Keratinocyte (primary cell): ENCODE results near the gene PMCH. TPM values are rescaled to one million over a fixed set of nuclear protein-coding genes. Genes with fewer than 3 reads are reported as not detected.

ENCODE experiments used
- DNase-seq: peaks from one replicate; pipeline ENCODE4 v3.0.0-alpha.2; 2011; ENCODE audit warnings: low read depth, missing footprints, low spot score
- FAIRE-seq: peaks from 2 replicates; lab custom pipeline; 2011; peaks lifted over from hg19 to GRCh38; lab: Jason Lieb, UNC
- H2AFZ ChIP-seq: 2 replicates; pipeline ENCODE4 v1.6.0; 2012; ENCODE audit warnings: low read length, control low read depth, inconsistent platforms; ENCODE audit not compliant: control insufficient read depth
- H3K27ac ChIP-seq: 2 replicates; pipeline ENCODE4 v1.5.1; 2011; ENCODE audit warnings: low read length; ENCODE audit not compliant: control insufficient read depth, insufficient read depth
- H3K27me3 ChIP-seq: 3 replicates; pipeline ENCODE4 v1.6.0; 2011; ENCODE audit warnings: low read length; ENCODE audit not compliant: control insufficient read depth, insufficient read depth; ENCODE audit errors: extremely low read depth
- H3K36me3 ChIP-seq, 2 experiments: 2 replicates in 1 of 2; 3 replicates in 1 of 2; pipeline ENCODE4 v1.5.1; 2011; ENCODE audit warnings: low read length in 2 of 2, mild to moderate bottlenecking in 1 of 2; ENCODE audit not compliant: control insufficient read depth in 2 of 2, insufficient read depth in 2 of 2; ENCODE audit errors: extremely low read depth in 1 of 2
- H3K4me1 ChIP-seq: 3 replicates; pipeline ENCODE4 v1.5.1; 2011; ENCODE audit warnings: low read length; ENCODE audit not compliant: control insufficient read depth, insufficient read depth; ENCODE audit errors: extremely low read depth
- H3K4me2 ChIP-seq: 3 replicates; pipeline ENCODE4 v1.6.0; 2011; ENCODE audit warnings: low read depth, low read length; ENCODE audit not compliant: control insufficient read depth, insufficient read depth; ENCODE audit errors: extremely low read depth
- H3K4me3 ChIP-seq, 3 experiments: fragments of 200-600 bp in 1 of 3; sonication (generic) in 1 of 3; 2 replicates in 2 of 3; 3 replicates in 1 of 3; pipeline ENCODE4 v1.5.1; 2011 to 2016; ENCODE audit warnings: low read length in 3 of 3, mild to moderate bottlenecking in 3 of 3, control low read depth in 2 of 3, inconsistent platforms in 1 of 3, low read depth in 1 of 3, mixed read lengths in 1 of 3, mixed run types in 1 of 3, moderate library complexity in 1 of 3; ENCODE audit not compliant: control insufficient read depth in 2 of 3, insufficient read depth in 2 of 3; ENCODE audit errors: extremely low read depth in 1 of 3
- H3K79me2 ChIP-seq: 2 replicates; pipeline ENCODE4 v1.6.0; 2012; ENCODE audit warnings: low read length; ENCODE audit not compliant: control insufficient read depth, insufficient read depth
- H3K9ac ChIP-seq: 3 replicates; pipeline ENCODE4 v1.6.0; 2011; ENCODE audit warnings: low read length; ENCODE audit not compliant: control insufficient read depth, insufficient read depth; ENCODE audit errors: extremely low read depth
- H3K9me1 ChIP-seq: 3 replicates; pipeline ENCODE4 v1.6.0; 2011; ENCODE audit warnings: low read length; ENCODE audit not compliant: control insufficient read depth, insufficient read depth; ENCODE audit errors: extremely low read depth
- H3K9me3 ChIP-seq: 2 replicates; pipeline ENCODE4 v1.5.1; 2012; ENCODE audit warnings: low read depth, low read length; ENCODE audit not compliant: control insufficient read depth
- H4K20me1 ChIP-seq: 3 replicates; pipeline ENCODE4 v1.6.0; 2011; ENCODE audit warnings: low read length; ENCODE audit not compliant: control insufficient read depth, insufficient read depth; ENCODE audit errors: extremely low read depth
- EZH2 ChIP-seq: IDR thresholded peaks from one replicate; pipeline ENCODE4 v1.6.1; 2012; ENCODE audit warnings: inconsistent platforms, mild to moderate bottlenecking, low read length, moderate library complexity
- dilution Hi-C: fragments of 300-500 bp; cut with MboI; formaldehyde crosslinking; loops from one replicate; pipeline ENCODE4 v1.7.0; 2020; ENCODE audit warnings: low sequenced_read_pairs; ENCODE audit not compliant: extremely low pct_ligation_motif_present
- polyA plus RNA-seq, 5 experiments: library from polyadenylated mRNA; depleted of rRNA in 3 of 5; stranded (reverse) in 3 of 5; stranded (forward) in 1 of 5; unstranded in 1 of 5; fragments of >200 nt; gene quantifications; 1 replicate in 1 of 5; 2 replicates in 3 of 5; 3 replicates in 1 of 5; pipeline versions ENCODE4 v1.2.1 to v1.2.3, GENCODE V29; 2011 to 2012; ENCODE audit warnings: missing spikeins in 2 of 5, low read depth in 1 of 5, low replicate concordance in 1 of 5
- TF ChIP-seq, protein P1 (sequence below), 3 experiments: IDR thresholded peaks in 1 of 3; conservative IDR thresholded peaks in 1 of 3; optimal IDR thresholded peaks in 1 of 3; 2 replicates in 2 of 3; 3 replicates in 1 of 3; pipeline versions ENCODE3 to v1.5.1; 2011; ENCODE audit warnings: low read length in 3 of 3, mild to moderate bottlenecking in 3 of 3, moderate library complexity in 2 of 3, control low read depth in 1 of 3, inconsistent platforms in 1 of 3; ENCODE audit not compliant: insufficient read depth in 2 of 3; ENCODE audit errors: extremely low read depth in 1 of 3

Gene PMCH
- polyA plus RNA-seq, 1 donor (not counting 4 experiments of a cell fraction or from before 2014, with no cell fraction given) = not detected

GRCh38 chr12:102182635-102183034, 15.0 kb downstream of the PMCH start:
- Histone ChIP-seq H3K27me3 (no peaks in the 10 kb centered on the region), H3K79me2 (no peaks in the 10 kb centered on the region), H3K9ac (no peak overlapping the region), H3K4me2 (no peak overlapping the region), H3K4me3 (no peak overlapping the region), H3K9me3 (no peaks in the 10 kb centered on the region), H3K4me1 (no peaks in the 10 kb centered on the region), H3K9me1 (no peaks in the 10 kb centered on the region), H2AFZ (no peak overlapping the region), H3K27ac (no peak overlapping the region), H3K36me3 (no peaks in the 10 kb centered on the region), H4K20me1 (no peaks in the 10 kb centered on the region)
- dilution Hi-C loops = no loop called here
- DNase-seq = no peak
- no peak for FAIRE-seq
- no peak for TF ChIP-seq EZH2
- TF ChIP-seq, protein P1, sequence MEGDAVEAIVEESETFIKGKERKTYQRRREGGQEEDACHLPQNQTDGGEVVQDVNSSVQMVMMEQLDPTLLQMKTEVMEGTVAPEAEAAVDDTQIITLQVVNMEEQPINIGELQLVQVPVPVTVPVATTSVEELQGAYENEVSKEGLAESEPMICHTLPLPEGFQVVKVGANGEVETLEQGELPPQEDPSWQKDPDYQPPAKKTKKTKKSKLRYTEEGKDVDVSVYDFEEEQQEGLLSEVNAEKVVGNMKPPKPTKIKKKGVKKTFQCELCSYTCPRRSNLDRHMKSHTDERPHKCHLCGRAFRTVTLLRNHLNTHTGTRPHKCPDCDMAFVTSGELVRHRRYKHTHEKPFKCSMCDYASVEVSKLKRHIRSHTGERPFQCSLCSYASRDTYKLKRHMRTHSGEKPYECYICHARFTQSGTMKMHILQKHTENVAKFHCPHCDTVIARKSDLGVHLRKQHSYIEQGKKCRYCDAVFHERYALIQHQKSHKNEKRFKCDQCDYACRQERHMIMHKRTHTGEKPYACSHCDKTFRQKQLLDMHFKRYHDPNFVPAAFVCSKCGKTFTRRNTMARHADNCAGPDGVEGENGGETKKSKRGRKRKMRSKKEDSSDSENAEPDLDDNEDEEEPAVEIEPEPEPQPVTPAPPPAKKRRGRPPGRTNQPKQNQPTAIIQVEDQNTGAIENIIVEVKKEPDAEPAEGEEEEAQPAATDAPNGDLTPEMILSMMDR (optimal IDR thresholded peaks at IDR 0.05 in 1 of 3, IDR thresholded peaks at IDR 0.05 in 1 of 3, conservative IDR thresholded peaks at IDR 0.05 in 1 of 3; ENCODE audit: extremely low read depth in 1 of 3, insufficient read depth in 2 of 3, low read length in 3 of 3) = no peak

DNA sequence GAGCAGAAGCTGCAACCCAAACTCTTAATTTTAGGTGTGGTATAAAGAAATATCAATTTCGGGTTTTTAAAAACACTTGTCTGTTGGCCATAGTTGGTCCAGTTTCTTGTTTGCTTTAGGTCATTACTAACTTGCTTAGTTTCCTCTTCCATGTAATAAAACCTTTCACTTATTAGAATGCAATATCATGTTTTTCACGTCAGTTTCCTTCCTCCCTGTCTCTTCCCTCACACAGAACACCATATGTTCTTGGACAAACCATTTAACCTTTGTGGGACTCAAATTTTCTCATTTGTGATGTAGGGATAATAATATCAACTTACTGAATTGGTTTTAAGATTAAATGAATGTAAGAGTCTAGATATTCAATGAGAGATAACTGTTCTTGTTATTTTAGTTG, 22.9 kb downstream of the PMCH start:
- Histone ChIP-seq H3K9ac (no peak overlapping the region), H3K4me2 (no peak overlapping the region), H4K20me1 (no peaks in the 10 kb centered on the region), H3K9me1 (no peaks in the 10 kb centered on the region), H3K27me3 (no peaks in the 10 kb centered on the region), H2AFZ (no peak overlapping the region), H3K27ac (no peak overlapping the region), H3K36me3 (no peaks in the 10 kb centered on the region), H3K4me3 (no peak overlapping the region), H3K79me2 (no peaks in the 10 kb centered on the region), H3K9me3 (no peaks in the 10 kb centered on the region), H3K4me1 (no peaks in the 10 kb centered on the region)
- FAIRE-seq (no peak), DNase-seq (no peak)
- TF ChIP-seq EZH2 = no peak
- TF ChIP-seq, protein P1 (optimal IDR thresholded peaks at IDR 0.05 in 1 of 3, IDR thresholded peaks at IDR 0.05 in 1 of 3, conservative IDR thresholded peaks at IDR 0.05 in 1 of 3; ENCODE audit: extremely low read depth in 1 of 3, insufficient read depth in 2 of 3, low read length in 3 of 3) = no peak
- dilution Hi-C loops = no loop called here
